Parathyroid adenoma (tissue), 2 donors: ENCODE measurements around the gene CYP2A6.
A peak's percentile ranks its signal among the peaks of the same experiment; 100 is the strongest.

ENCODE experiments used
- H2AFZ ChIP-seq: fragments of 300-600 bp; sonication (generic); one replicate; pipeline ENCODE4 v1.7.0; 2017; ENCODE audit warnings: antibody characterized with exemption, mild to moderate bottlenecking
- H3K27ac ChIP-seq: fragments of 300-600 bp; sonication (generic); one replicate; pipeline ENCODE4 v1.7.0; 2017
- H3K27me3 ChIP-seq: fragments of 300-600 bp; sonication (generic); one replicate; pipeline ENCODE4 v1.7.0; 2017; ENCODE audit warnings: low read length; ENCODE audit not compliant: control insufficient read depth, insufficient read depth
- H3K36me3 ChIP-seq: fragments of 300-600 bp; sonication (generic); one replicate; pipeline ENCODE4 v1.7.0; 2017; ENCODE audit warnings: low read length; ENCODE audit not compliant: control insufficient read depth, insufficient read depth
- H3K4me1 ChIP-seq: fragments of 300-600 bp; sonication (generic); one replicate; pipeline ENCODE4 v1.7.0; 2017; ENCODE audit warnings: control low read depth
- H3K4me2 ChIP-seq: fragments of 300-600 bp; sonication (generic); one replicate; pipeline ENCODE4 v1.7.0; 2017; ENCODE audit warnings: low read length
- H3K4me3 ChIP-seq: fragments of 300-600 bp; sonication (generic); one replicate; pipeline ENCODE4 v1.7.0; 2017; ENCODE audit warnings: low read depth, low read length
- H3K79me2 ChIP-seq: fragments of 300-600 bp; sonication (generic); one replicate; pipeline ENCODE4 v1.7.0; 2017; ENCODE audit warnings: control low read depth
- H3K9ac ChIP-seq: fragments of 300-600 bp; sonication (generic); one replicate; pipeline ENCODE4 v1.7.0; 2017; ENCODE audit warnings: mild to moderate bottlenecking
- H3K9me3 ChIP-seq: fragments of 300-600 bp; sonication (generic); one replicate; pipeline ENCODE4 v1.7.0; 2017; ENCODE audit warnings: low read length; ENCODE audit not compliant: control insufficient read depth
- TF ChIP-seq, protein P1 (sequence below): fragments of 300-600 bp; sonication (generic); IDR thresholded peaks from one replicate; pipeline ENCODE4 v1.7.0; 2017; ENCODE audit warnings: antibody characterized with exemption, mild to moderate bottlenecking
- donor health status: primary hyperparathyroidism.

The CYP2A6 gene

DNA sequence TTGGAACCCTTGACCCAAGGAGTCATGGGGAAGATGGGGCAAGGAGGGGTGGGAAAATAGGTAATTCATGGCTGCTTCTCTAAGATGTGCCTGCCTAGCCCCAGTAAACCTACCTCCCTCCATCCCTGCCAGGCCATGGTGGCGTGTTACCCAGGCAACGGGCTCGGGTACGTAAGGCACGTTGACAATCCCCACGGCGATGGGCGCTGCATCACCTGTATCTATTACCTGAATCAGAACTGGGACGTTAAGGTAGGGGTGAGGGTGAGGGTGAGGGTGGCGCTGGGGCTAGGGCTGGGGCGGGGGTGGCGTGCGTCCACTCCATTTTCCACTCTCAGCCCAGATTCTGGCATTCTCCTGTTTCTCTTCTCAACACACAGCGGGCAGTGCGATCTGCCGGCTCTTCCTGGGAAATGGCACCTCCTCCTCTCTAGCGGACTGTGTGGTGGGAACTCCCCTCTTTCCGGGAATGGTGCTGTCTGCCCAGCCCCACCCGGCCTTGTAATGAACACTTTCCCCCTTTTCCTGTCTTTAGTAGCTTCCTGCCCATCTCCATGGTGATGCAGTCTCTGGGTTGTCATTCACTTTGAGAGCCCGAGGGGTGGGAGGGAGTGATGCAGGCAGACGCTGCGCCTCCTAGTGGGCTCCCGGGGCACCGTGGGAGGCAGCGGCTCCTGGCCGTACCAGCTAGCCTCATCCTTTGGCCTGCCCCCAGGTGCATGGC, 43.7 kb downstream of the CYP2A6 start:
- H3K27ac ChIP-seq, result peak overlapping the region; percentile 63
- no peak overlapping the region for H3K9ac ChIP-seq
- H3K9me3 ChIP-seq, result no peaks in the 10 kb centered on the region
- H3K27me3 ChIP-seq, result no peaks in the 10 kb centered on the region
- no peak overlapping the region for H2AFZ ChIP-seq
- H3K4me1 ChIP-seq, result peaks cover 43% of the 10 kb centered on the region
- TF ChIP-seq, protein P1, sequence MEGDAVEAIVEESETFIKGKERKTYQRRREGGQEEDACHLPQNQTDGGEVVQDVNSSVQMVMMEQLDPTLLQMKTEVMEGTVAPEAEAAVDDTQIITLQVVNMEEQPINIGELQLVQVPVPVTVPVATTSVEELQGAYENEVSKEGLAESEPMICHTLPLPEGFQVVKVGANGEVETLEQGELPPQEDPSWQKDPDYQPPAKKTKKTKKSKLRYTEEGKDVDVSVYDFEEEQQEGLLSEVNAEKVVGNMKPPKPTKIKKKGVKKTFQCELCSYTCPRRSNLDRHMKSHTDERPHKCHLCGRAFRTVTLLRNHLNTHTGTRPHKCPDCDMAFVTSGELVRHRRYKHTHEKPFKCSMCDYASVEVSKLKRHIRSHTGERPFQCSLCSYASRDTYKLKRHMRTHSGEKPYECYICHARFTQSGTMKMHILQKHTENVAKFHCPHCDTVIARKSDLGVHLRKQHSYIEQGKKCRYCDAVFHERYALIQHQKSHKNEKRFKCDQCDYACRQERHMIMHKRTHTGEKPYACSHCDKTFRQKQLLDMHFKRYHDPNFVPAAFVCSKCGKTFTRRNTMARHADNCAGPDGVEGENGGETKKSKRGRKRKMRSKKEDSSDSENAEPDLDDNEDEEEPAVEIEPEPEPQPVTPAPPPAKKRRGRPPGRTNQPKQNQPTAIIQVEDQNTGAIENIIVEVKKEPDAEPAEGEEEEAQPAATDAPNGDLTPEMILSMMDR, result peak; percentile 85
- H3K36me3 ChIP-seq, result no peaks in the 10 kb centered on the region
- no peaks in the 10 kb centered on the region for H3K79me2 ChIP-seq
- no peak overlapping the region for H3K4me2 ChIP-seq
- no peak overlapping the region for H3K4me3 ChIP-seq

DNA sequence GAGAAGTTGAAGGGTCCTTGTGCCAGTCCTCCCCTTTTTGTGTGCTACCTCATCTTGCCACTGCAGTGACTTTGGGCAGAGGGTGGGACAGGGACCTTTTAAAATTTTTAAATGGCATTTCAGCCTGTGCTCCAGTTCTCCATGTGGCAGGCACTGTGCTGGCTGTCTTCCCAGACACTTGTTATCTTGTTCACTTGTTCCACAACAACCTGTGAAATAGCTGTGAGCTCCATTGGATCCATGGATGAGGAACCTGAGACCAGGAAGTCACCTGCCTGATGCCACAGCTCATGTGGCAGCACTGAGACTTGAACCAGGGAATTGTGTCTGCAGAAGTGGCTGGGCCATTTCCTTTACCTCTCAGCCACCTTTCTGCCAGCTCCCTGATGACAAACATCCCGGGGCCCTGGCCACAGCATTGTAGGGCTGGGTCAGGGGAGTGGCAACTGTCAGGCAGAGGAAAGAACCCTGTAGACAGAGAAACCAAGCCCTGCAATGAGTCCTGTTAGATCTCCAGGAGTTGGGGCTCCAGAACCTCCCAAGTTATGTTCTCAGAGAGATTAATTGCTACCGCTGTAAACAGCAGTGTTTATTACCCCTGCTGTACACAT, 44.9 kb downstream of the CYP2A6 start:
- H3K4me3 ChIP-seq, result no peak overlapping the region

DNA sequence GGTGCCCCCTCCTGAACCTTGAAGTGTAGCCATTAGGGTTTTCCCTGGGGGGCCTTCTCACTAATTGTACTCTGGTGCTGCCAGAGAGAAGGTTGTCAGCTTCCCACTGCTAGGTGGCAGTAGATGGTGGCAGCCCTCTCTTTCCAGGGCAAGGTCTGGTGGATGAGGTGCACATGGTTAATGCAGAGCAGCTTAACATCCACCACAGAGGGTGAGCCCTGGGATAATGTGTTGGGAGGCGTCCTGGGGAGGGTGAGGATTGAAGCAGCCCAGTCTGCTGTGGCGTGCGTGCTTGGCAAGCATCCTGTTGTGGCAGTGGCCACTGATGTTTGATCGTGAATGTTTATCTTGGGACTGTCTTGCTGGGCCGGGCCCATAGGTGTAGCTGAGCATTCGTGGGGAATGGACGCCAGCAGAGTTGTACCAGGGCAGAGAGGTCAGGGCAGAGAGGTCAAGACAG, 45.4 kb downstream of the CYP2A6 start:
- peak overlapping the region; percentile 5 for H3K4me2 ChIP-seq
- no peaks in the 10 kb centered on the region for H3K27me3 ChIP-seq
- peaks cover 8% of the 10 kb centered on the region for H3K79me2 ChIP-seq
- H3K9me3 ChIP-seq, result no peaks in the 10 kb centered on the region
- H2AFZ ChIP-seq, result no peak overlapping the region
- H3K27ac ChIP-seq, result peak overlapping the region; percentile 52
- H3K4me3 ChIP-seq, result no peak overlapping the region
- H3K9ac ChIP-seq, result no peak overlapping the region
- no peaks in the 10 kb centered on the region for H3K36me3 ChIP-seq
- peaks cover 46% of the 10 kb centered on the region for H3K4me1 ChIP-seq
- TF ChIP-seq, protein P1, result no peak

More for the DNA sequence above, 44.9 kb downstream of the CYP2A6 start:
- Histone ChIP-seq H2AFZ (no peak overlapping the region), H3K79me2 (peaks cover 3% of the 10 kb centered on the region), H3K4me2 (peak overlapping the region; percentile 5), H3K9ac (no peak overlapping the region), H3K4me1 (peaks cover 43% of the 10 kb centered on the region), H3K27me3 (no peaks in the 10 kb centered on the region), H3K9me3 (no peaks in the 10 kb centered on the region), H3K36me3 (no peaks in the 10 kb centered on the region), H3K27ac (peak overlapping the region; percentile 52)
- TF ChIP-seq, protein P1, result no peak

DNA sequence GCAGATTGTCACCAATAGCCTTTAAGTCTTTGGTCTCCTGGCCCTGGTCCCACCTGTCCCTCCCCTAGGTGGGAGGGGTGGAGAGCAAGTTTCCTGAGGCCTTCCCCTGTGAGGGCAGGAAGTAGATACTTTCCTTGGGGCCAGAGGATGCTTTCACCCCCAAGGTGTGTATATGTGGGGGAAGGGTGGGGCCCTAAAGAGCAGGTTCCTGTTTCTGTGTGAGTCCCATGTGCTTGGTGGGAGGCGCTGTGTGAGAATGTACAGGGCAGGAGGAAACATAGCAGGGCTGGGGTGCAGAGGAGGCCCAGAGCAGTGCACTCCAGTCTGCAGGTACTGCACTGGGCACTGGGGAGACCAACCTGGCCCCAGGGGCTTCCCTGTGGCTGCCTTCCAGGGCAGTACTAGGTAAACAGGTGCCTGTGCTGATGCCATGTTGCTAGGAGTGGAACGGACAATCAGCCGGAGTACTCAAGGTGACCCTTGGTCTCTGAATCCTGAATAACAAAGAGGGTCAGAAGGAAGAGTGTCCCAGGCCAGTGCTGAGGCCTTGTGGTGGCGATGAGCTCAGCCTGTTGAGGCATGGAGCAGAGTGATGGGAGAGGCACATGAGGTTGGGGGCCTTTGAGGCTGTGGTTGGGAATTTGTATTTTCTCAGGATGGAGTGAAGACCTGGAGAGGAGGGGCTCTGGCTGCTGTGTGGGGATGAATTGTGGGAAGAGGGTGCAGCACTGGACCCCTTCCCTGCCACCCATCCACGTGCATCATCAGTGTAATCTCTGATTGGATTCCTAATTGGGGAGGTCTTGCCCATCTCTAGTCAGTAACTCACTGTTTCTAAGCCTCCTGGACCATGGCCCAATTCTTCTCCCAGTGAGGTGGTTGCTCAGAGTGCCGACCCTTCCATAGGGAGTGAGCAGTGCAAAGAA, 46.1 kb downstream of the CYP2A6 start:
- Histone ChIP-seq H3K27me3 (no peaks in the 10 kb centered on the region), H3K79me2 (peaks cover 8% of the 10 kb centered on the region), H3K36me3 (no peaks in the 10 kb centered on the region), H2AFZ (no peak overlapping the region), H3K27ac (peak overlapping the region; percentile 52), H3K4me1 (peaks cover 46% of the 10 kb centered on the region), H3K9ac (no peak overlapping the region), H3K4me3 (peak overlapping the region; percentile 8), H3K9me3 (no peaks in the 10 kb centered on the region), H3K4me2 (peak overlapping the region; percentile 18)
- TF ChIP-seq, protein P1, result no peak
